ENCODE measurements around the gene LPXN. TPM values are rescaled to one million over a fixed set of nuclear protein-coding genes. Genes with fewer than 3 reads are reported as not detected.

The LPXN gene
- total and polyA plus RNA-seq, 2 experiments from 2014 or later: 134 to 164 TPM

DNA sequence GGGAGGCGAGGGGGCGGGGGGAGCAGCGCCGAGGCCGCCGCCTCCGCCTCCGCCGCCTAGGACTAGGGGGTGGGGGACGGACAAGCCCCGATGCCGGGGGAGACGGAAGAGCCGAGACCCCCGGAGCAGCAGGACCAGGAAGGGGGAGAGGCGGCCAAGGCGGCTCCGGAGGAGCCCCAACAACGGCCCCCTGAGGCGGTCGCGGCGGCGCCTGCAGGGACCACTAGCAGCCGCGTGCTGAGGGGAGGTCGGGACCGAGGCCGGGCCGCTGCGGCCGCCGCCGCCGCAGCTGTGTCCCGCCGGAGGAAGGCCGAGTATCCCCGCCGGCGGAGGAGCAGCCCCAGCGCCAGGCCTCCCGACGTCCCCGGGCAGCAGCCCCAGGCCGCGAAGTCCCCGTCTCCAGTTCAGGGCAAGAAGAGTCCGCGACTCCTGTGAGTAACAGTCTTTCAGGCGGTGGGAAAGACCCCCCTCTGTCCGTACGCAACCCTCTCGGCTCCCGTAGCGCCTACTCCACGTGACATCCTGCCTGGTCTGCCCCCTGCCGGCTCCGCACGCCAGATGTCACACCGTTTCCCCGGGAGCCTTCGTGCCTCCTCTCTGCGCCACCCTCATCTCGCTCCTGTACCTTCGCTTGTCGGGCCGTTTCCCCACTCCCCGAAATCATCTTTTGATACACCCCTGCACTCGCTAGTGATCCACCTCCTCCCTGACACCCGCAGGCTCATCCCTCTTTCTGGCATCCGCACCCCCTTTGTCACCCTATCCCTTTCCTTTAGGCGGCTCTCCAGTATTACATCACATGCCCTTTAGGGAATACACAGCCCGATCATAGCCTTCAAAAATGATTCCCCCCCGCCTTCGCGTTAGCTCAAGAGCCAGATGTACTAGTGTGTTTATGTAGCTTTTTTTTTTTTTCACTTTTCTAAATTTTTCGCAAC lies 3.8 kb upstream of the LPXN start:
- Histone ChIP-seq H4K20me1 (ENCODE audit: insufficient read depth) (no peaks in the 10 kb centered on the region), H3F3A (ENCODE audit: insufficient read depth) (peaks cover 44% of the 10 kb centered on the region), H3K4me3 (peak overlapping the region; percentile 94), H2AFZ (peak overlapping the region; percentile 69), H3K36me3 (ENCODE audit: low read depth) (peaks cover 8% of the 10 kb centered on the region; the same call in 1 of the 2 replicates), H3K4me1 (ENCODE audit: insufficient read depth) (peaks cover 49% of the 10 kb centered on the region), H3K4me2 (ENCODE audit: unreplicated experiment) (peak overlapping the region; percentile 95), H3K9me3 (ENCODE audit: low read depth) (no peaks in the 10 kb centered on the region), H3K27ac (peak overlapping the region; percentile 99), H3K9me2 (ENCODE audit: insufficient read depth) (no peaks in the 10 kb centered on the region), H3K27me3 (replicated peaks; ENCODE audit: insufficient read depth) (no peaks in the 10 kb centered on the region), H3K9ac (peak overlapping the region; percentile 100), H3K79me2 (ENCODE audit: insufficient read depth) (peaks cover 63% of the 10 kb centered on the region)
- peak; percentile 96 for DNase-seq
- TF ChIP-seq EZH2phosphoT487 (IDR thresholded peaks at IDR 0.05; ENCODE audit: insufficient read depth, low read depth) (0 out of 2 replicates have a peak, but pooled peaks have one; percentile 59), EZH2 (IDR thresholded peaks at IDR 0.05; ENCODE audit: insufficient read depth, poor library complexity, severe bottlenecking) (no peak)
- 1 to 2% methylated on average over 43 to 72 of the region's 78 CpGs for WGBS, 2 experiments (ENCODE audit: low coverage in 1 of 2, low lambda C conversion rate in 2 of 2, missing lambda C conversion rate in 2 of 2)
- in situ Hi-C loops (cut with MboI): no loop called here

DNA sequence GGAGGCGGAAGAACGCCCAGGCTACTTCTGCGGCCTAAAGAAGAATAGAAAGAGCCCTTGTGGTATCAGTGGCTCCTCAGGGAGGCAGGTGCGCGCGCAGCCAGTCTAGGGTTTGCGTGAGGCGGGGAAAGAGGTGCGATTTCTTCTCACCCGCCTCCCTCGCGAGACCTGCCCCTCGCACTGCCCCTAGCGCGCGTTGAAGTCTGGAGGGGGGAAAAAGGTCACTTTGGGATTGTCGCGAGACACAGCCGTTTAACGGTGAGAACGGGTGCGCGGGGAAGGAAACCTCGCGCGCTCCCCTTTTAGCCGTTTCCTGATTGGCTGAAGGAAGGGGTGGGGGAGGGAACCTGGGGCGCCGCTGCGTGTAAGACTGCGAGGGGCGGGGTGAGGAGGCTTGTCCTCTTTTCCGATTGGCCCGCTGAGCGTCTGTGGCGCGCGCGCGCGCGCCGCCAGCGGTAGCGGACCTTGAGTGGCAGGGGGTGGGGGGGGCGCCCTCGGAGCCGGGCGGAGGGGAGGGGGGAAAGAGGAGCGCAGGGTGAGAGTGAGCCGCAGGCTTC lies 3.1 kb upstream of the LPXN start, which contains the start of gene ZFP91:
Gene ZFP91, plus strand, starts transcription at position 429 of the 557 bp plus-strand sequence. CDS start 219 bp downstream, outside the sequence.
- peak; percentile 100 for DNase-seq
- TF ChIP-seq EZH2phosphoT487 (IDR thresholded peaks at IDR 0.05; ENCODE audit: insufficient read depth, low read depth): no peak
- TF ChIP-seq EZH2 (IDR thresholded peaks at IDR 0.05; ENCODE audit: insufficient read depth, poor library complexity, severe bottlenecking): no peak
- H3K4me3 ChIP-seq: peak within 1 kb of the TSS; percentile 97
- H3K4me1 ChIP-seq (ENCODE audit: insufficient read depth): peaks cover 51% of the 10 kb centered on the region
- H2AFZ ChIP-seq: peak within 1 kb of the TSS; percentile 80
- H3K27me3 ChIP-seq (replicated peaks; ENCODE audit: insufficient read depth): no peaks in the 10 kb centered on the region
- H3K79me2 ChIP-seq (ENCODE audit: insufficient read depth): peaks cover 60% of the 10 kb centered on the region
- H3K9me3 ChIP-seq (ENCODE audit: low read depth): no peaks in the 10 kb centered on the region
- H3K4me2 ChIP-seq (ENCODE audit: unreplicated experiment): peak within 1 kb of the TSS; percentile 96
- H3K9me2 ChIP-seq (ENCODE audit: insufficient read depth): no peaks in the 10 kb centered on the region
- H3K36me3 ChIP-seq (ENCODE audit: low read depth): peaks cover 8% of the 10 kb centered on the region; the same call in 1 of the 2 replicates
- H4K20me1 ChIP-seq (ENCODE audit: insufficient read depth): no peaks in the 10 kb centered on the region
- peaks cover 52% of the 10 kb centered on the region for H3F3A ChIP-seq (ENCODE audit: insufficient read depth)
- in situ Hi-C loops (cut with MboI): no loop called here
- H3K9ac ChIP-seq: peak within 1 kb of the TSS; percentile 100
- 1 to 2% methylated on average over 27 to 50 of the region's 51 CpGs for WGBS, 2 experiments (ENCODE audit: low coverage in 1 of 2, low lambda C conversion rate in 2 of 2, missing lambda C conversion rate in 2 of 2)
- peak within 1 kb of the TSS; percentile 99 for H3K27ac ChIP-seq

DNA sequence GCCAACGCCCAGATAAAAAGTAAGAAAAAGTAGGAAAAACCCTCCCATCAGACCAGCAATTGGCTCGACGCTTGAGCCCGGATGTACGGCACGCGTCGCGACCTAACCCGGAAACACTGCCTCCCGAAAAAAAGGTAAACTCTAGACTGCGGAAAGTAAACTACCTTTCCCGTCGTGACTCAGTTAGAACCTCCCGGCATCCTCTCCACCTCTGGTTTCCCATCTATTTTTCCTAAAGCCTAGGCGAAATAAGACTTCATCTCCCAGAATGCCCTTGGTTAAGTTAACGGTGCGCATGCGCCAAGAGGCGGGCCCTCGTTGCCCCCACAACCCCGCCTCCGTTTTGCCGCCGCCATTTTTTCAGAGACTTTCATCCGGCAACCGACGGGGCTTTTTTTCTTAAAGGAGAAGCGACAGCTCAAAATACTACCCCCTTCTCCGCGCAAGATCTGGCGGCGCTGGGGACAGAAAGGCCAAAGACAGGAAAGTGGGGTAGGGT lies 2.5 kb upstream of the LPXN start:
- H3F3A ChIP-seq (ENCODE audit: insufficient read depth): peaks cover 56% of the 10 kb centered on the region
- peak; percentile 97 for DNase-seq
- peaks cover 49% of the 10 kb centered on the region for H3K4me1 ChIP-seq (ENCODE audit: insufficient read depth)
- H3K4me3 ChIP-seq: peak overlapping the region; percentile 97
- peak overlapping the region; percentile 80 for H2AFZ ChIP-seq
- in situ Hi-C loops (cut with MboI): no loop called here
- H3K79me2 ChIP-seq (ENCODE audit: insufficient read depth): peaks cover 56% of the 10 kb centered on the region
- no peaks in the 10 kb centered on the region for H3K27me3 ChIP-seq (replicated peaks; ENCODE audit: insufficient read depth)
- no peaks in the 10 kb centered on the region for H4K20me1 ChIP-seq (ENCODE audit: insufficient read depth)
- H3K36me3 ChIP-seq (ENCODE audit: low read depth): peaks cover 8% of the 10 kb centered on the region; the same call in 1 of the 2 replicates
- H3K27ac ChIP-seq: peak overlapping the region; percentile 99
- peak overlapping the region; percentile 96 for H3K4me2 ChIP-seq (ENCODE audit: unreplicated experiment)
- H3K9me3 ChIP-seq (ENCODE audit: low read depth): no peaks in the 10 kb centered on the region
- H3K9me2 ChIP-seq (ENCODE audit: insufficient read depth): no peaks in the 10 kb centered on the region
- whole genome bisulfite sequencing, 2 experiments (ENCODE audit: low coverage in 1 of 2, low lambda C conversion rate in 2 of 2, missing lambda C conversion rate in 2 of 2): 0 to 1% methylated on average over 33 of the region's 33 CpGs
- peak overlapping the region; percentile 100 for H3K9ac ChIP-seq
- TF ChIP-seq EZH2 (IDR thresholded peaks at IDR 0.05; ENCODE audit: insufficient read depth, poor library complexity, severe bottlenecking) (no peak), EZH2phosphoT487 (IDR thresholded peaks at IDR 0.05; ENCODE audit: insufficient read depth, low read depth) (no peak)

DNA sequence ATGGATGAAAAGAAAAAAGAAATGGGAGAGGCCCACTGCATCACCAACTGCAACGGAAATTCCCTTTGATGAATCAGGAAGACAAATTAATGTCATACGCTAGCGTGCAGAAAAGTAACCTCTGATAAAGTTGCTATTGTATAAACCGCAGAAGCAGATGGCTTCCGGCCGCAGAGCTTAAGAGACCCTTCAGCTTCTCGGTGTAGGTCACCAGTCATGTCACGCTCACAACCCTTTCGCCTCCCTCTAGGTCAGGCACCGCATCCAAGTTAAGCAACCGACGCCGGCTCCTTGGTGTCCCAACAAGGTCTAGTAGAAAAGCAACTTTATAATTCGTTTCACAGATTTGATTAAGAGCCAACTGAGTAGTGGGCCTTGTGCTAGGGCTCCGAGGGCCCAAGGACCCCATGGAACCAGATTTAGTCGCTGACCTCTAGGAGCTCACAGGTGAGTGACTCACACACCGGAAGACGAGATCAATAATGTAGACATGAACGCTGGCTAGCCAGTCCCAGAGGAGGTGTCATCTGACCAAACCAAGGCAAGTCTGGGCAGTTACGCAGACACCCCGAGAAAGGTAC lies 2.0 kb upstream of the LPXN start:
- Histone ChIP-seq H3K9ac (peak overlapping the region; percentile 100), H3K27ac (peak overlapping the region; percentile 99), H3K27me3 (replicated peaks; ENCODE audit: insufficient read depth) (no peaks in the 10 kb centered on the region), H3K4me1 (ENCODE audit: insufficient read depth) (peaks cover 49% of the 10 kb centered on the region), H3K9me2 (ENCODE audit: insufficient read depth) (no peaks in the 10 kb centered on the region), H4K20me1 (ENCODE audit: insufficient read depth) (no peaks in the 10 kb centered on the region), H3K36me3 (ENCODE audit: low read depth) (peaks cover 8% of the 10 kb centered on the region; the same call in 1 of the 2 replicates), H3K79me2 (ENCODE audit: insufficient read depth) (peaks cover 56% of the 10 kb centered on the region), H3K9me3 (ENCODE audit: low read depth) (no peaks in the 10 kb centered on the region), H3K4me2 (ENCODE audit: unreplicated experiment) (peak overlapping the region; percentile 96), H3K4me3 (peak overlapping the region; percentile 97), H2AFZ (peak overlapping the region; percentile 80; the same call in 1 of the 2 replicates), H3F3A (ENCODE audit: insufficient read depth) (peaks cover 61% of the 10 kb centered on the region)
- no peak for TF ChIP-seq EZH2 (IDR thresholded peaks at IDR 0.05; ENCODE audit: insufficient read depth, poor library complexity, severe bottlenecking)
- TF ChIP-seq EZH2phosphoT487 (IDR thresholded peaks at IDR 0.05; ENCODE audit: insufficient read depth, low read depth): peak; percentile 70; the same call in 1 of the 2 replicates
- DNase-seq: peak; percentile 95
- in situ Hi-C loops (cut with MboI): no loop called here
- 0 to 2% methylated on average over 21 of the region's 21 CpGs for WGBS, 2 experiments (ENCODE audit: low coverage in 1 of 2, low lambda C conversion rate in 2 of 2, missing lambda C conversion rate in 2 of 2)
